Activated B cell treated with CpG ODN at 0.5 μM for 24 hours (primary cell): ENCODE results near the gene AK3. TPM values are rescaled to one million over a fixed set of nuclear protein-coding genes. Genes with fewer than 3 reads are reported as not detected.

Experiments
- total RNA-seq: library from RNA; stranded (reverse); gene quantifications from 2 replicates; pipeline ENCODE4 v1.2.3, GENCODE V29; 2022

AK3 gene
- total RNA-seq, 1 donor from 2014 or later: 16.9 TPM

Other genes starting within 250 kb of the AK3 start
- 8.5 and 10.2 TPM in 2 replicates for gene PLPP6, start 78.9 kb downstream of the AK3 start, total RNA-seq
- 0.53 TPM in 1 of 2 replicates, not detected in the other for gene SPATA6L, start 74.7 kb downstream of the AK3 start, total RNA-seq
- gene CDC37L1, start 61.6 kb downstream of the AK3 start, total RNA-seq: 12.3 and 14.7 TPM in 2 replicates
- 23.9 and 26.0 TPM in 2 replicates for gene RCL1, start 51.7 kb upstream of the AK3 start, total RNA-seq
- 19.2 and 21.3 TPM in 2 replicates for gene JAK2, start 244.1 kb upstream of the AK3 start, total RNA-seq